ENCODE data around the gene PSG11.
"Not testable (repeated sequence)": the region's sequence is repeated elsewhere in the genome, so short reads cannot be mapped to it uniquely, and the experiment has no call there.

PSG11 gene

DNA sequence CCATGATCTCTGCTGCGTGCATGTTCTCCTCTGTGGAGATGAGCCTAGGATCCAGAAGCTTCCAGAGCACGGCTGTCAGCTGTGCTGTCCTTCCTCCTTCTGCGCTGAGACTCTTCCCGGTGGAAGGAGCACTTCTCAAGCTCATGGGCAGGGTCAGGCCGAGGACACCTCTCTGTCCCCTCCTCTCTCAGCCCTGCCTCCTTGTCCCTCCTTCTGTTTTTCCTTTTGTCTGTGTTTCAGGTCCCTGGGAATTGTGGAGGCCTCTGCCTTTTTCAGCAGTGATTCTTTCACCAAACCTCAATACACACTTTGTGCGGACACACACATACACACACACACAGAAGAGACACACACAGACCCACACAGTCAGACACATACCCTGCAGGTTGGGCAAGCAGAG is at the start of gene PSG11:
TSS of gene PSG11 (minus strand) at position 101 of the 400 bp plus-strand sequence. CDS start at position 4, 97 bp downstream.
- H3K27me3 ChIP-seq (ENCODE audit: control insufficient read depth in 2 of 2, insufficient read depth in 2 of 2, low read length in 2 of 2); H3K9me3 ChIP-seq (ENCODE audit: control insufficient read depth in 2 of 2, low read length in 2 of 2); H3K9ac ChIP-seq (ENCODE audit: low read depth in 1 of 2, low read length in 2 of 2); H3K36me3 ChIP-seq (ENCODE audit: control insufficient read depth in 2 of 2, insufficient read depth in 2 of 2, low read length in 2 of 2); H3K4me1 ChIP-seq (ENCODE audit: control insufficient read depth in 2 of 2, insufficient read depth in 2 of 2, low read length in 2 of 2); H3K4me3 ChIP-seq (ENCODE audit: low read length in 2 of 2); H3K27ac ChIP-seq (ENCODE audit: low read depth in 2 of 2, low read length in 2 of 2): not testable (repeated sequence)

DNA sequence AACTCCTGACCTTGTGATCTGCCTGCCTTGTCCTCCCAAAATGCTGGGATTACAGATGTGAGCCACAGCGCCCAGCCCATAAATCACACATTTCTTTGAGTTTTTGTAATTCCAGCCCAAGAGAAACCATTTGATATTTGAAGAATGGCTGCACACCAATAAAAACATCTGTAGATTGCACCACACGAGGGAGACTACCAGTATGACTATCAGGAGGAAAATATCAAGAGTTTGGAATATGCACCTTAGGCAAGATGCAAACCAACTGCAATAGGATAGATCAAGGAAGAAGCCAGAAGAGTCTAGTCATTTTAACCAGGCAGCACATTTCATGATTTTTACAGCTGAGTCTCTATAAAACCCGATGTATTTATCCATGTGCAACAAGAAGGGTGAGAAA is 36.1 kb upstream of the PSG11 start:
- not testable (repeated sequence) for H3K36me3 ChIP-seq (ENCODE audit: control insufficient read depth in 2 of 2, insufficient read depth in 2 of 2, low read length in 2 of 2); H3K27me3 ChIP-seq (ENCODE audit: control insufficient read depth in 2 of 2, insufficient read depth in 2 of 2, low read length in 2 of 2); H3K27ac ChIP-seq (ENCODE audit: low read depth in 2 of 2, low read length in 2 of 2); H3K9ac ChIP-seq (ENCODE audit: low read depth in 1 of 2, low read length in 2 of 2); H3K9me3 ChIP-seq (ENCODE audit: control insufficient read depth in 2 of 2, low read length in 2 of 2); H3K4me3 ChIP-seq (ENCODE audit: low read length in 2 of 2); H3K4me1 ChIP-seq (ENCODE audit: control insufficient read depth in 2 of 2, insufficient read depth in 2 of 2, low read length in 2 of 2)

DNA sequence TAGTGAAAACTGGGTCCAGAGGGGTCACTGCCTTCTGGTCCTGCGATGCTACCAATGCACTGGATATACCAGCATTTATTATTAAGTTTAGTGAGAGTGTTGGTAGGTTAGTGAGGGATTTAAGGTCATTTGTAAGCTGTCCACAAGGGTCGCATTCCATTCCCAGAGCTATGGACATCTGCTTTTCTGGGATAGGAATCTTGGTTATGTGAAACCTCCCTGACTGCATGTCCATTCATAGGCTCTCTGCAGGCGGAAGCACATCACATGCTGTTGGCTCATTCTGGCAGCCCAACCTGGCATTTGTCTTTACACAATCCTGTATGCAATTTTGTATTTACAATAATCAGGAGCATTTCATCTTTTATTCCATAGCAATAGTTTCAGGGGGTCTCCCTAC is 35.1 kb upstream of the PSG11 start:
- not testable (repeated sequence) for H3K4me1 ChIP-seq (ENCODE audit: control insufficient read depth in 2 of 2, insufficient read depth in 2 of 2, low read length in 2 of 2); H3K9me3 ChIP-seq (ENCODE audit: control insufficient read depth in 2 of 2, low read length in 2 of 2); H3K4me3 ChIP-seq (ENCODE audit: low read length in 2 of 2); H3K9ac ChIP-seq (ENCODE audit: low read depth in 1 of 2, low read length in 2 of 2); H3K36me3 ChIP-seq (ENCODE audit: control insufficient read depth in 2 of 2, insufficient read depth in 2 of 2, low read length in 2 of 2); H3K27ac ChIP-seq (ENCODE audit: low read depth in 2 of 2, low read length in 2 of 2); H3K27me3 ChIP-seq (ENCODE audit: control insufficient read depth in 2 of 2, insufficient read depth in 2 of 2, low read length in 2 of 2)

DNA sequence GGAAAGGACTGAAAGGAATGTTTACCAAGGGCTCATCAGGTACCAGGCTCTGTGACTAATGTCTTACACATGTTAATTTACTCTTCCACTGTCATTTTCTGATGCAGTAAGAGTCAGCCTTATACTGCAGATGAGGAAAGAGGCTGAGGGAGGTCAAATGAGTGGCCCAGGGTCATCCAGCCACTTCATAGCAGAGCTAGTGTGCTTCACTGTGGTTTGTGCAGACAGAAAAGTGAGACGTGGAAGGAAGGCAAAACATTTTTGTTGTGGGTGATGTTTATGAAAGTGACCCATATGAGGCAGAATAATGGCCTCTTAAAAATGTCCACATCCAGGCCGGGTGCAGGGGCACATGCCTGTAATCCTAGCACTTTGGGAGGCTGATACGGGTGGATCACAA is 34.0 kb upstream of the PSG11 start:
- H3K9me3 ChIP-seq (ENCODE audit: control insufficient read depth in 2 of 2, low read length in 2 of 2); H3K9ac ChIP-seq (ENCODE audit: low read depth in 1 of 2, low read length in 2 of 2); H3K27me3 ChIP-seq (ENCODE audit: control insufficient read depth in 2 of 2, insufficient read depth in 2 of 2, low read length in 2 of 2); H3K4me1 ChIP-seq (ENCODE audit: control insufficient read depth in 2 of 2, insufficient read depth in 2 of 2, low read length in 2 of 2); H3K4me3 ChIP-seq (ENCODE audit: low read length in 2 of 2); H3K27ac ChIP-seq (ENCODE audit: low read depth in 2 of 2, low read length in 2 of 2); H3K36me3 ChIP-seq (ENCODE audit: control insufficient read depth in 2 of 2, insufficient read depth in 2 of 2, low read length in 2 of 2): not testable (repeated sequence)

DNA sequence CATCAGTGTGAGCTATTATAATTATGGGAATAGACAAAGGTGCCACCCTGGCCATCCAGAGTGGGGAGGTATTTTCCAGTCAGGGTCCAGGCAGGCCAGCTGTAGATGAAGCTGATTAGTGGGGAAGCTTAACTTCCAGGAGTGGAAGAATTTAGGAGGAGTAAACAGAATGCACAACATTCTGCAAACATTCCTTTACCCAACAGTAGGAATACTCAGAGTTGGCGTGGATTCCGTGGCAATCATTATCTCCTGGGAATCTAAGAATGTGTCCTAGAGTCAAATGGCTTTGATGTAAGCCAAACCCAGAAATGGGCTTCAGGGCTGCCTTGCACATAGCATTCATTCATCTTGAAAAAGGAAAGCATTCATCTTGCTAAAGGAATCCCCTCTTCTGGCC is 33.2 kb upstream of the PSG11 start:
- not testable (repeated sequence) for H3K9ac ChIP-seq (ENCODE audit: low read depth in 1 of 2, low read length in 2 of 2); H3K27ac ChIP-seq (ENCODE audit: low read depth in 2 of 2, low read length in 2 of 2); H3K27me3 ChIP-seq (ENCODE audit: control insufficient read depth in 2 of 2, insufficient read depth in 2 of 2, low read length in 2 of 2); H3K9me3 ChIP-seq (ENCODE audit: control insufficient read depth in 2 of 2, low read length in 2 of 2); H3K36me3 ChIP-seq (ENCODE audit: control insufficient read depth in 2 of 2, insufficient read depth in 2 of 2, low read length in 2 of 2); H3K4me3 ChIP-seq (ENCODE audit: low read length in 2 of 2); H3K4me1 ChIP-seq (ENCODE audit: control insufficient read depth in 2 of 2, insufficient read depth in 2 of 2, low read length in 2 of 2)

DNA sequence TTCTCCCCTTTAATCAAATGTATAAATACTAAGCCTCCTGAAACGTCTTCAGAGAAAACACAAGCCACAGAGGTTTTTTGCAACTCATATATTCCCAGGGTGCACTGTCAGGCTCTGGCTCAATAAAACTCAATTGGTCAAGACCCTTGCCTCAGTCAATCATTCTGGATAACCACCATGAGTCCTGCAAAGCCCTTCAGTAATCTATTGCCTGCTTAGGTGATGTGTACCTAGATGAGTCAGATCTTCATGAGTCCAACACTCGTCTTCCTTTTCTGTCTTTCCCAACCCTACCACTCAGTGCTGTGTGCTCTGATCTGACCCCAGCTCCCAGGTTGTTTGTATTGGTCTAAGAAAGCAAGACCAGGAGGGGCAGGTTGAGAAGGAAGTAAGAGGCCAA is 32.2 kb upstream of the PSG11 start:
- not testable (repeated sequence) for H3K9ac ChIP-seq (ENCODE audit: low read depth in 1 of 2, low read length in 2 of 2); H3K27me3 ChIP-seq (ENCODE audit: control insufficient read depth in 2 of 2, insufficient read depth in 2 of 2, low read length in 2 of 2); H3K36me3 ChIP-seq (ENCODE audit: control insufficient read depth in 2 of 2, insufficient read depth in 2 of 2, low read length in 2 of 2); H3K9me3 ChIP-seq (ENCODE audit: control insufficient read depth in 2 of 2, low read length in 2 of 2); H3K4me3 ChIP-seq (ENCODE audit: low read length in 2 of 2); H3K4me1 ChIP-seq (ENCODE audit: control insufficient read depth in 2 of 2, insufficient read depth in 2 of 2, low read length in 2 of 2); H3K27ac ChIP-seq (ENCODE audit: low read depth in 2 of 2, low read length in 2 of 2)

DNA sequence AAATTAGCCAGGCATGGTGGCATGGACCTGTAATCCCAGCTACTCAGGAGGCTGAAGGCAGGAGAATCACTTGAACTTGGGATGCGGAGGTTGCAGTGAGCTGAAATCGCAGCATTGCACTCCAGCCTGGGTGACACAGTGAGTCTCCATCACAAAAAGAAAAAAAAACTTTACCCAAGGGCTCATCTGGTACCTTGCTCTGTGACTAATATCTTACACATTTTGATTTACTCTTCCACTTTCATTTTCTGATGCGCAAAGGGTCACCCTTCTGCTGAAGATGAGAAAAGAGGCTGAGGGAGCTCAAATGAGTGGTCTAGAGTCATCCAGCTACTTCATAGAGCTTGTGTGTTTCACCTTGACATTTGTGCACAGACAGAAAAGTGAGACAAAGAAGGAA is 21.7 kb upstream of the PSG11 start:
- H3K36me3 ChIP-seq (ENCODE audit: control insufficient read depth in 2 of 2, insufficient read depth in 2 of 2, low read length in 2 of 2); H3K9me3 ChIP-seq (ENCODE audit: control insufficient read depth in 2 of 2, low read length in 2 of 2); H3K27me3 ChIP-seq (ENCODE audit: control insufficient read depth in 2 of 2, insufficient read depth in 2 of 2, low read length in 2 of 2); H3K4me1 ChIP-seq (ENCODE audit: control insufficient read depth in 2 of 2, insufficient read depth in 2 of 2, low read length in 2 of 2); H3K4me3 ChIP-seq (ENCODE audit: low read length in 2 of 2); H3K27ac ChIP-seq (ENCODE audit: low read depth in 2 of 2, low read length in 2 of 2); H3K9ac ChIP-seq (ENCODE audit: low read depth in 1 of 2, low read length in 2 of 2): not testable (repeated sequence)

DNA sequence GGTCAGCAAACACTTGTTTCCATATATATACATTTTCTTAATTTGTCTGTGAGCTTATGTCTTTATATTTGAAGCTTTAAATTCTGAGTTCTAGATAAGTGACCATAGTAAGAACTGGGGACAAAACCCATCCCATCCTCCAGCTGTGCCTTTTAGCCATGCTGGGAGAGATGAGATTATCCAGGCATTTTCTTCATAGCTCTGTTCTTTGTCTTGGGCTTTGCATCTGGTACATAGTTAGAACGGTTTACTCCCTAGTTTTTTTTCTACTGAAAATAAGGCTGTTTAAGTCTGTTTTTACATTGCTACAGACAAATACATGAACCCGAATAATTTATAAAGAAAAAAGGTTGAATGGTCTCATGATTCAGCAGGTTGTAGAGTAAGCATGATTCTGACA is 20.3 kb upstream of the PSG11 start:
- not testable (repeated sequence) for H3K27ac ChIP-seq (ENCODE audit: low read depth in 2 of 2, low read length in 2 of 2); H3K36me3 ChIP-seq (ENCODE audit: control insufficient read depth in 2 of 2, insufficient read depth in 2 of 2, low read length in 2 of 2); H3K4me3 ChIP-seq (ENCODE audit: low read length in 2 of 2); H3K27me3 ChIP-seq (ENCODE audit: control insufficient read depth in 2 of 2, insufficient read depth in 2 of 2, low read length in 2 of 2); H3K9ac ChIP-seq (ENCODE audit: low read depth in 1 of 2, low read length in 2 of 2); H3K4me1 ChIP-seq (ENCODE audit: control insufficient read depth in 2 of 2, insufficient read depth in 2 of 2, low read length in 2 of 2); H3K9me3 ChIP-seq (ENCODE audit: control insufficient read depth in 2 of 2, low read length in 2 of 2)

DNA sequence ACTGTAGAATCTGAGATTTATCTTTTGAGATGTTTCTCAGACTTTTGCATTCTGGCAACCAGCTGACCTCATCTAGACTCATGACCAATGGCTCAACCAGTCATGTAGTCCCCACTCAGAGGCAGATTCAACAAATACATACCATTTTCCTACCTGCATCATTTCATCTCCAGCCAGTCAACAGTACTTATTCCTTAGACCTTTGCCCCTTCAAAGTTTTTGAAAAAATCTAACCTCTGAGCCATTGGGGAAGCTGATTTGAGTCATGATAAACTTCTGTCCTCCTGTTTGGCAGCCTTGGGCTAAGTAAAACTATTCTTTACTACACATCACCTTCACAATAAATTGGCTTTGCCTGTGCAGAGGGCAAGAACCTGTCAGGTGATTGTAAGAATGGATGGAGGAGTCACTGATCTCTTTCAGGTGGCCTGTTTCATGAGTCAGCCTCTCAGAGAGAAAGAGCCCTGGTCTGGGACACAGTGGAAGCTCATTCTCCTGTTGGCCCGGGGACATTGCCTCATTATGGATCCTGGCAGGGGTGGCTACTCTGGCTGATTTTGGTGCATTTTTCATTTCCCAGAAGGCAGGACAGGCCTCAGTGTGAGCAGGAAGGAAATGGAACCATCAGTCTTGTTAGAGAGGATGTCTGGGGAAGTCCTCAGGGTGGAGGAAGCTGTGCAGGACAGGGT is 17.4 kb upstream of the PSG11 start:
- H3K4me3 ChIP-seq (ENCODE audit: low read length in 2 of 2); H3K9me3 ChIP-seq (ENCODE audit: control insufficient read depth in 2 of 2, low read length in 2 of 2); H3K27me3 ChIP-seq (ENCODE audit: control insufficient read depth in 2 of 2, insufficient read depth in 2 of 2, low read length in 2 of 2); H3K9ac ChIP-seq (ENCODE audit: low read depth in 1 of 2, low read length in 2 of 2); H3K4me1 ChIP-seq (ENCODE audit: control insufficient read depth in 2 of 2, insufficient read depth in 2 of 2, low read length in 2 of 2); H3K36me3 ChIP-seq (ENCODE audit: control insufficient read depth in 2 of 2, insufficient read depth in 2 of 2, low read length in 2 of 2); H3K27ac ChIP-seq (ENCODE audit: low read depth in 2 of 2, low read length in 2 of 2): not testable (repeated sequence)

DNA sequence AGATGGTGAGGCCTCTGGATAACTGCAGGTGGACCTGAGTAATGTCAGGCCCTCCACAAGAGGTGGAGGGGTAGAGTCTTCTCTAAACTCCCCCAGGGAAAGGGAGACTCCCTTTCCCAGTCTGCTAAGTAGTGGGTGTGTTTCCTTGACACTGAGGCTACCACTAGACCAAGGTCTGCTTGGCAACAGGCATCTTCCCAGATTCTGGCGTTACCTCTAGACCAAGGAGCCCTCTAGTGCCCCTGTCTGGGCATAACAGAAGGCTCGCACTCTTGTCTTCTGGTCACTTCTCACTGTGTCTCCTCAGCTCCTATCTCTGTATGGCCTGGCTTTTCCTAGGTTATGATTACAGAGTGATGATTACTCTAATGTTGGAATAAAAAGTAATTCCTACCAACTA is 5.4 kb upstream of the PSG11 start:
- H3K27ac ChIP-seq (ENCODE audit: low read depth in 2 of 2, low read length in 2 of 2); H3K9ac ChIP-seq (ENCODE audit: low read depth in 1 of 2, low read length in 2 of 2); H3K36me3 ChIP-seq (ENCODE audit: control insufficient read depth in 2 of 2, insufficient read depth in 2 of 2, low read length in 2 of 2); H3K9me3 ChIP-seq (ENCODE audit: control insufficient read depth in 2 of 2, low read length in 2 of 2); H3K4me1 ChIP-seq (ENCODE audit: control insufficient read depth in 2 of 2, insufficient read depth in 2 of 2, low read length in 2 of 2); H3K4me3 ChIP-seq (ENCODE audit: low read length in 2 of 2); H3K27me3 ChIP-seq (ENCODE audit: control insufficient read depth in 2 of 2, insufficient read depth in 2 of 2, low read length in 2 of 2): not testable (repeated sequence)

DNA sequence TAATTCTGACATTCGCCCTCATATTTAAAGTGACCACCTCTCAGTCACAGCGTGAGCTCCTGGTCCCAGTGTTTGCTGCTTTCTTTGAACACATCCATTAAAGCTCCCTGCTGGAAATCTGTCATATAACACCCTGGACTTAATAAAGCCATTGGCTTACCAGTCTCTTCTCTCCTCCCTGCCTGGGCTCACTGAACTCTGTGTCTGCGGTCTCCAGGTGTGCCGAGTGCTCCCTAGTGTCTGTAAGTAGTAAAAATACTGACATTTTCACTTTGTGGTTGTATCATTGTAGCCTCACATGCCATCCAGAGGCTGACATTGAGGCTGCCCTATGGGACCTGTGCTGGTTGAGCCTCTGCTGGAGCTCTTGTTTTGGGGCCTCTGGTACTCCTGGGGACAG is 2.6 kb upstream of the PSG11 start:
- Histone ChIP-seq H3K4me3 (ENCODE audit: low read length in 2 of 2) (no peak overlapping the region), H3K4me1 (ENCODE audit: control insufficient read depth in 2 of 2, insufficient read depth in 2 of 2, low read length in 2 of 2) (no peaks in the 10 kb centered on the region)

More for the DNA sequence above, 2.6 kb upstream of the PSG11 start:
- Histone ChIP-seq H3K36me3 (ENCODE audit: control insufficient read depth in 2 of 2, insufficient read depth in 2 of 2, low read length in 2 of 2) (no peaks in the 10 kb centered on the region), H3K27ac (ENCODE audit: low read depth in 2 of 2, low read length in 2 of 2) (no peak overlapping the region), H3K9me3 (ENCODE audit: control insufficient read depth in 2 of 2, low read length in 2 of 2) (no peaks in the 10 kb centered on the region), H3K9ac (ENCODE audit: low read depth in 1 of 2, low read length in 2 of 2) (no peak overlapping the region), H3K27me3 (ENCODE audit: control insufficient read depth in 2 of 2, insufficient read depth in 2 of 2, low read length in 2 of 2) (no peaks in the 10 kb centered on the region)

Data from mucosa of rectum (tissue), 2 donors.